Lower leg skin (tissue), 4 donors: ENCODE results near the gene CHD2. TPM values are rescaled to one million over a fixed set of nuclear protein-coding genes. Genes with fewer than 3 reads are reported as not detected.
A peak's percentile ranks its signal among the peaks of the same experiment; 100 is the strongest.
"Not testable (repeated sequence)": the region's sequence is repeated elsewhere in the genome, so short reads cannot be mapped to it uniquely, and the experiment has no call there.

Experiments
- DNase-seq, 2 donors: peaks; one replicate each; pipeline ENCODE4 v3.0.0-alpha.2; 2019; ENCODE audit warnings: low spot score in 2 of 2
- H3K4me3 ChIP-seq: fragments of 200-600 bp; sonication (generic); 2 replicates; pipeline ENCODE4 v1.5.1; 2017; ENCODE audit warnings: mild to moderate bottlenecking, low read depth; ENCODE audit not compliant: poor library complexity, severe bottlenecking
- POLR2A ChIP-seq, 2 donors: fragments of 450-650 bp; IDR thresholded peaks; one replicate each; pipeline ENCODE4 v1.6.1; 2016 to 2017; ENCODE audit warnings: antibody characterized with exemption in 2 of 2, mild to moderate bottlenecking in 1 of 2, moderate library complexity in 1 of 2
- WGBS, 2 donors: methylation state at CpG; one replicate each; pipeline ENCODE4 v1.1.5; 2018; 5-methylcytosine and 5-hydroxymethylcytosine counted together
- intact Hi-C: fragments of 100-400 bp; cut with DNase I; formaldehyde crosslinking; loops from one replicate; pipeline ENCODE4 v1.15.0; 2023; ENCODE audit warnings: low total_unique reads
- total RNA-seq, 4 donors: library from RNA; depleted of rRNA; stranded (reverse); fragments of >200 nt; gene quantifications; one replicate each; pipeline ENCODE4 v1.1.0, GENCODE V29; 2016
- TF ChIP-seq, protein P1 (sequence below), 3 donors: fragments of 450-650 bp; IDR thresholded peaks; one replicate each; pipeline ENCODE4 v1.5.1; 2016; ENCODE audit warnings: antibody characterized with exemption in 3 of 3, mild to moderate bottlenecking in 3 of 3, moderate library complexity in 2 of 3

The CHD2 gene
- total RNA-seq, 4 donors from 2014 or later = 75.8 to 175 (median 88.6) TPM

DNA sequence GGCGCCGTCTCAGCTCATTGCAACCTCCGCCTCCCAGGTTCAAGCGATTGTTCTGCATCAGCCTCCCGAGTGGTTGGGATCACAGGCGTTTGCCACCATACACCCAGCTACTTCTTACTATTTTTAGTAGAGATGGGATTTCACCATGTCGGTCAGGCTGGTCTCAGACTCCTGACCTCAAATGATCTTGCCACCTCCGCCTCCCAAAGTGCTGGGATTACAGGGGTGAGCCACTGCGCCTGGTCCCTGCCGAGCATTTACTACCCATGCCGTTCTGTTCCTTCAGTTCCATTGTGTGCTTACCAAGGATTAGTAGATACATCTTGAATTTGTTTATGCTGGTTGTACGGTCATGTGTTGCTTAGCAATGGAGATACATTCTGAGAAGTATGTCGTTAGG is 10.3 kb downstream of the CHD2 start:
- 81 to 86% methylated on average over 13 of the region's 13 CpGs for WGBS, 2 donors
- no peak for DNase-seq
- no peak overlapping the region for H3K4me3 ChIP-seq
- no peak for TF ChIP-seq POLR2A (IDR thresholded peaks at IDR 0.05)
- TF ChIP-seq, protein P1, sequence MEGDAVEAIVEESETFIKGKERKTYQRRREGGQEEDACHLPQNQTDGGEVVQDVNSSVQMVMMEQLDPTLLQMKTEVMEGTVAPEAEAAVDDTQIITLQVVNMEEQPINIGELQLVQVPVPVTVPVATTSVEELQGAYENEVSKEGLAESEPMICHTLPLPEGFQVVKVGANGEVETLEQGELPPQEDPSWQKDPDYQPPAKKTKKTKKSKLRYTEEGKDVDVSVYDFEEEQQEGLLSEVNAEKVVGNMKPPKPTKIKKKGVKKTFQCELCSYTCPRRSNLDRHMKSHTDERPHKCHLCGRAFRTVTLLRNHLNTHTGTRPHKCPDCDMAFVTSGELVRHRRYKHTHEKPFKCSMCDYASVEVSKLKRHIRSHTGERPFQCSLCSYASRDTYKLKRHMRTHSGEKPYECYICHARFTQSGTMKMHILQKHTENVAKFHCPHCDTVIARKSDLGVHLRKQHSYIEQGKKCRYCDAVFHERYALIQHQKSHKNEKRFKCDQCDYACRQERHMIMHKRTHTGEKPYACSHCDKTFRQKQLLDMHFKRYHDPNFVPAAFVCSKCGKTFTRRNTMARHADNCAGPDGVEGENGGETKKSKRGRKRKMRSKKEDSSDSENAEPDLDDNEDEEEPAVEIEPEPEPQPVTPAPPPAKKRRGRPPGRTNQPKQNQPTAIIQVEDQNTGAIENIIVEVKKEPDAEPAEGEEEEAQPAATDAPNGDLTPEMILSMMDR (IDR thresholded peaks at IDR 0.05) = no peak
- intact Hi-C loops = no loop called here

DNA sequence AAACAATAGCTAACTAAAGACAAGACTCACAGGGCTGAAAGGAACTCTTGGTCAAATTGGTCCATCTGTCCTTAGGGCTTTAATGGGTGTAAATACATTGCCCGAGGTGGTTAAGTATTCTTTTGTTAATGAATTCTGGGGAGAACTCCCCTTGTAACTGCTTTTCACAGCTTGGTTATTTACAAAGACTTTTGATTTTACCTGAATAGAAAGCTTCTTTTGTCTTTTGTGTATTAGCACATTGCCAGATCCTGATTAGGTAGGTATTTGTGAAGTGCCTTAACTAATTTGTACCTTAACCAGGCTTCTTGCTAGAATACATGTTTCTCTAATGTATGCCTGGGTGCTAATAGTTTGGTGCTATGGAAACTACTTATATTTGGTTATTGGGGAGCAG is 14.0 kb downstream of the CHD2 start:
- no peak for DNase-seq
- no peak overlapping the region for H3K4me3 ChIP-seq
- 48% methylated on average over 1 of the region's 1 CpG for WGBS, 2 donors
- intact Hi-C loops = no loop called here
- TF ChIP-seq POLR2A (IDR thresholded peaks at IDR 0.05) = no peak
- TF ChIP-seq, protein P1 (IDR thresholded peaks at IDR 0.05) = no peak

DNA sequence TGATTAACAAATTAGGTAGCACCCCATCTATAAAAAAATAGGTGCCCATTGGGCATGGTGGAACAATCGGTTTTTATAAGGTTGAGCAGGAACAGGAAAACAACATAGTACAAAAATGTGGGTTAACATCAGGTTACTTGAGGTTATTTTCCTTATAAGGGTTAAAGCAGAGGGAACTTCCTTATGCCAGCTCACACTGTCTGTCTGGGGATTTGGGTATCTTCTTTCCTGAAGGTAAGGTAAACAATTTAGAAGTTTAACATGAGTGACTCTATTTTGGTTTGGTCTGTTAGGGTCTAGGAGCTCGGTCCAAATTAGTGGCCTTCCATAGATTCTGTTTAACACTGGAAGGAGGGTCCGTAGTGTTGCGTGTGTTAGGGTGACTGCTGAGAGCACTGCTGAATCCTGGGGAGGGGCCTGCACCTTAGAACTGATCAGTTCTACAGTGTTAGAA is 14.7 kb downstream of the CHD2 start:
- TF ChIP-seq, protein P1 (IDR thresholded peaks at IDR 0.05) = no peak
- no peak for DNase-seq
- 54 to 70% methylated on average over 4 of the region's 4 CpGs for WGBS, 2 donors
- H3K4me3 ChIP-seq = no peak overlapping the region
- intact Hi-C loops = loop anchor here (5.0 kb wide), 1 partner anchor 117 kb away; no protein-coding TSS in a partner anchor

DNA sequence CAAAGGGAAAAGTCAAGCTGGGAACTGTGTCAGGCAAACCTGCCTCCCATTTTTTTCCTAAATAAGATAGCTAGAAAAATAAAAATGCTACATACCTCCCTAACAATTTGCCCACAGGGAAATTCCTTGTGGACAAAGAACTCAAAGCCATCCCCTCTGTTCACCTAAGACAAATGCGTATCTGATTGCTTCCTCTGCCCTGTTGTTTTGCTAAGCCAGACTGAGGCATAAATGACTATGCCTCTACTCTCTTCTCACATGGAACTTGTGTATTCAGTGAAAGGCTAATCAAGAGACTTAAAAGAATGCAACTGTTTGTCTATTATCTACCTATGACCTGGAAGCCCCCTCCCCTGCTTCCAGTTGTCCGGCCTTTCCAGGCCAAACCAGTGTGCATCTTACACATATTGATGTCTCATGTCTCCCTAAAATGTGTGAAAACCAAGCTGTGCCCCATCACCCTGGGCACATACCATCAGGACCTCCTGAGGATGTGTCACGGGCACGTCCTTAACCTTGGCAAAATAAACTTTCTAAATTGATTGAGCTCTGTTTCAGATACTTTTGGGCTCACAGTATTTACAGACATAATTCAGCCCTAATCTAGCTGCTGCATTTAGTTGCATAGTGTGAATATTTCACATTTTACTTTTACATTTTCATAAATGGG is 15.8 kb downstream of the CHD2 start:
- WGBS, 2 donors = 77 to 81% methylated on average over 4 of the region's 4 CpGs
- no peak for DNase-seq
- TF ChIP-seq, protein P1 (IDR thresholded peaks at IDR 0.05) = no peak
- TF ChIP-seq POLR2A (IDR thresholded peaks at IDR 0.05) = no peak
- no peak overlapping the region for H3K4me3 ChIP-seq
- intact Hi-C loops = loop anchor here (5.0 kb wide), 1 partner anchor 119 kb away; no protein-coding TSS in a partner anchor

DNA sequence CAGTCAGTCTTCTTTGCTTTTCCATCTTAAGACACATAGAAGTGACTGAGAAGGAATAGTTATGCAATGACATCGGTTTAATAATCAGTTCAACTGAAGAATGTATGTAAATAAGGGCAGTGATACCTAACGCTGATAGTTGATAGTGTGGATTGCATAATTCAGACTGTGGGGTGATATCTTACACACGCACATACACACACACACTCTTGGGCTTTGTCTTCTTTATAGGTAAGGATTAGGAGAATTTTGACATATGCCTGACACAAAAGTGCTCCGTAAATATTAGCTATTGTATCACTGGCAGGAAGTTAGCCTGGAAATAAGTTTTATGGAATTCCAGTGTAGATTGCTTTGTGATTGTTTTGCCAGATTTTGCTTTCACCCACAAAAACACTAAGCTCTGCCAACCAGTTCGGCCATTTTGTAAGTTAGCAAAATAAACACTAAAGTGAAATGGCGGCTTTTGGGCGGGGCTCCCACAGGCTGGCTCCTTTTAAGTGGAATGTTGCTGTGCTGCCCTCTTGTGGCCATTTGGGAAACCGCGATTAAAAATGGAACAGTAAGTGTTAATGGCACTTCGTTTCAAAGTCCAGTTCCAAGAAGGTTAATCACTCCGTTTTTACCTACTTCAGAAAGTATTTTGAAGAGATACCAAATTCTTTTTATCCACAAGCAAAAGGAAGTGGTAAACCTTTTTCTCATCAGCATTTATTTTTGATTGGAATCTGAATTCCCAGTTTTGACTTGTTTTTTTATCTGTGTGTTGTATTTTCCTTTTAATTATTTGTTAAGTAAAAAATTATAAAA is 17.7 kb downstream of the CHD2 start:
- no peak overlapping the region for H3K4me3 ChIP-seq
- WGBS, 2 donors = 14 to 19% methylated on average over 11 of the region's 11 CpGs
- intact Hi-C loops = loop anchor here (5.0 kb wide), 1 partner anchor 121 kb away; no protein-coding TSS in a partner anchor

DNA sequence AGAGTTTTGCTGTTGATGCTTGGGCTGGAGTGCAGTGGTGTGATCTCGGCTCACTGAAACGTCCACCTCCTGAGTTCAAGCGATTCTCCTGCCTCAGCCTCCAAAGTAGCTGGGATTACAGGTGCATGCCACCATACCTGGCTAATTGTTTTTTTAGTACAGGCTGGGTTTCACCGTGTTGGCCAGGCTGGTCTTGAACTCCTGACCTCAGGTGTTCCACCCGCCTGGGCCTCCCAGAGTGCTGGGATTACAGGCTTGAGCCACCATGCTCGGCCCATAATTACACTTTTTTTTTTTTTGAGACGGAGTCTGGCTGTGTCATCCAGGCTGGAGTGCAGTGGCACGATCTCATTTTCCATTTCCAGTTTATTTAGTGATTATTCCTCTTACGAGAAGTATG is 18.8 kb downstream of the CHD2 start:
- H3K4me3 ChIP-seq, DNase-seq: not testable (repeated sequence)
- intact Hi-C loops = loop anchor here (5.0 kb wide), 1 partner anchor 122 kb away; no protein-coding TSS in a partner anchor
- 61 to 70% methylated on average over 9 of the region's 9 CpGs for WGBS, 2 donors

More for the DNA sequence above, 17.7 kb downstream of the CHD2 start:
- peak; percentile 98 to 99 for DNase-seq
- TF ChIP-seq, protein P1 (IDR thresholded peaks at IDR 0.05) = peak in 1 of 3 donors; percentile 95
- TF ChIP-seq POLR2A (IDR thresholded peaks at IDR 0.05) = no peak
